Measurements from ENCODE around the gene RNF114. TPM values are rescaled to one million over a fixed set of nuclear protein-coding genes. Genes with fewer than 3 reads are reported as not detected.

RNF114 gene
- total and polyA plus RNA-seq, 10 of the 15 experiments (the other 5 are each of a cell fraction or from before 2014, with no cell fraction given): 28.0 to 82.3 (median 47.2) TPM

DNA sequence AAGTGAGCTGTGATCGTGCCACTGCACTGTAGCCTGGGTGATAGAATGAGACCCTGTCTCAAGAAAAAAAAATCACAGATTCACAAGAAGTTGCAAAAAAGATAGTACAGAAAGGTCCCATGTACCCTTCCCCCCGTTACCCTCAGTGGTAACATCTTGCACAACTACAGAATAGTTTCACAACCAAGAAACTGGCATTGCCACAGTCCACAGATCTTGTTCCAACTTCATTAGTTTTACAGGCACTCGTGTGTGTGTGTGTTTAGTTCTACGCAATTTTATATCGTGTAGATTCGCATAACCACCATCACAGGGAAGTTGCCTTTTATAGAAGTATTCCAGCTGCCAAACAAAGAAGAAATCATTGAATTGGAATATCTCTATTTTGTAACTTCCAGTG lies 40.0 kb upstream of the RNF114 start (continued):
- TF ChIP-seq POU2F2 (IDR thresholded peaks at IDR 0.05; ENCODE audit: borderline replicate concordance, low read depth, low read length) (no peak), RB1 (IDR thresholded peaks at IDR 0.05; ENCODE audit: borderline replicate concordance) (no peak), YBX1 (IDR thresholded peaks at IDR 0.05) (no peak), CBX5 (IDR thresholded peaks at IDR 0.05; ENCODE audit: low read depth) (no peak), NRF1 (conservative IDR thresholded peaks at IDR 0.05; ENCODE audit: low read depth, low read length) (no peak)

DNA sequence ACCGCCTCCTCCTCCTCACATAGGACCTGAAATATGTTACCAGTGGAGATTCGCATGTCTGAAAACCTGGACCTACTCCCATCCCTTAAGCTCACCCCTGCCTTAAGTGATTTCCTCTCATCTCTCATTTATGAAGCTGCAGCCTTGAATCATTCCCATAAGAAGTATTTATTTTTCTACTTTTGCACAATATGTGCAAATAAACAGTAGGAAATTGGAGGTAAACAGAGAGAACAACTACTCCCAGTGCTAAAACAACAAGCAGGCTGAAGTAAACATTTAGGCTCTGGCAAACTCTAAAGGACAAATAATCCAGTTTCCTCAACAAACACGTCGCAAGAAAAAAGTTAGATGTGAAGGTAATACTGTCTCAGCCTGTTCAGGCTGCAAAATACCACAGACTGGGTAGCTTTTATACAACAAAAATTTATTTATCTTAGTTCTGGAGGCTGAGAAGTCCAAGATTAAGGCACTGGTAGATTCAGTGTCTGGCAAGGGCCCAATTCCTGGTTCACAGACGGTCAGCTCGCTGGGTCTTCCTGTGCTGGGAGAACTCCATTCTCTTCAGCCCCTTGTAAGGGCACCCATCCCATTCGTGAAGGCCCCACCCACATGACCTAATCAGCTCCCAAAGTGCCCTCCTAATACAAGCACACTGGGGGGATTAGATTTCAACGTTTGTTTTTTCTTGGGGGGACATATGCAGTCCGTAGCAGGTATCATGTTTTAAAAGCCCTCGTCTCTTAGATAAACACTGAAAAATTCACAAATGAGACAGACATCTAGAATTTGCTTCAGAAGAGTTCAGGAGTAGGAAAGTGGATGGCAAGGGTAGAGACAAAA lies 36.4 kb upstream of the RNF114 start:
- TF ChIP-seq CBX3 (IDR thresholded peaks at IDR 0.05; ENCODE audit: borderline replicate concordance, low read depth): no peak
- TF ChIP-seq ASH2L (IDR thresholded peaks at IDR 0.05; ENCODE audit: borderline replicate concordance, low read depth): no peak
- TF ChIP-seq, protein P1, sequence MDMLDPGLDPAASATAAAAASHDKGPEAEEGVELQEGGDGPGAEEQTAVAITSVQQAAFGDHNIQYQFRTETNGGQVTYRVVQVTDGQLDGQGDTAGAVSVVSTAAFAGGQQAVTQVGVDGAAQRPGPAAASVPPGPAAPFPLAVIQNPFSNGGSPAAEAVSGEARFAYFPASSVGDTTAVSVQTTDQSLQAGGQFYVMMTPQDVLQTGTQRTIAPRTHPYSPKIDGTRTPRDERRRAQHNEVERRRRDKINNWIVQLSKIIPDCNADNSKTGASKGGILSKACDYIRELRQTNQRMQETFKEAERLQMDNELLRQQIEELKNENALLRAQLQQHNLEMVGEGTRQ (IDR thresholded peaks at IDR 0.05; ENCODE audit: borderline replicate concordance, low read depth, low read length): no peak
- TF ChIP-seq TCF12 (IDR thresholded peaks at IDR 0.05; ENCODE audit: low read depth, low read length): no peak
- TF ChIP-seq YBX1 (IDR thresholded peaks at IDR 0.05): no peak
- SMC1A ChIA-PET (ENCODE audit: uncharacterized antibody, unreplicated experiment): interaction anchor here (0.8 kb wide), 1 partner anchor 554 kb away, joined by 3 read pairs; no protein-coding TSS in a partner anchor
- no peak for ATAC-seq

More for the DNA sequence above, 36.4 kb upstream of the RNF114 start:
- ChIA-PET CTCF (interaction anchor here (2.1 to 4.7 kb wide), 2 partner anchors 11 to 13 kb away, joined by 8 to 20 read pairs; no protein-coding TSS in a partner anchor), RAD21 (ENCODE audit: unreplicated experiment) (no interaction called here), POLR2A (interaction anchor here (0.6 to 1.4 kb wide), 3 partner anchors 10 to 137 kb away, joined by 3 to 7 read pairs (median 6); no protein-coding TSS in a partner anchor)
- Histone ChIP-seq H3K9me3 (replicated peaks; ENCODE audit: control insufficient read depth, insufficient read depth, low read length) (no peaks in the 10 kb centered on the region), H3K79me2 (ENCODE audit: control insufficient read depth, insufficient read depth, low read length) (no peaks in the 10 kb centered on the region), H3K27ac (ENCODE audit: control insufficient read depth, insufficient read depth) (no peak overlapping the region), H2AFZ (ENCODE audit: control insufficient read depth, low read depth, low read length) (no peak overlapping the region), H3K9ac (ENCODE audit: control insufficient read depth, insufficient read depth, low read length) (no peak overlapping the region), H3K4me3 (no peak overlapping the region), H3K36me3 (ENCODE audit: control insufficient read depth in 2 of 2, insufficient read depth in 2 of 2, low read length in 1 of 2) (peaks cover 2 to 6% of the 10 kb centered on the region in 2 experiments; a peak in 3 of 4 replicates), H4K20me1 (ENCODE audit: control insufficient read depth, insufficient read depth) (no peaks in the 10 kb centered on the region), H3K4me2 (ENCODE audit: control insufficient read depth, insufficient read depth) (no peak overlapping the region), H3K4me1 (ENCODE audit: control insufficient read depth, insufficient read depth, low read length) (no peaks in the 10 kb centered on the region), H3K27me3 (replicated peaks in 1 of 2; ENCODE audit: control insufficient read depth in 2 of 2, insufficient read depth in 2 of 2, low read length in 1 of 2) (no peaks in the 10 kb centered on the region)
- DNase-seq (ENCODE audit: low read depth, low spot score): no peak
- in situ Hi-C loops (cut with MboI) (no loop called here), intact Hi-C loops (cut with micrococcal nuclease; ENCODE audit: unreplicated experiment) (no loop called here)
- 86% methylated on average over 10 of the region's 10 CpGs for WGBS (ENCODE audit: insufficient coverage, insufficient replicate concordance, low lambda C conversion rate, missing lambda C conversion rate)
- no TSS peak for BruUV-seq (replicated peaks)
- FAIRE-seq: no peak

Data from GM12878 (cell line).